Measurements from ENCODE around the gene ACAT2.

ACAT2 gene

GRCh38 chr6:159806021-159806458, 44.2 kb downstream of the ACAT2 start:
- no peak for ATAC-seq
- no peak for TF ChIP-seq CREB5 (CRISPR knock-in tag; IDR thresholded peaks at IDR 0.05; ENCODE audit: low read depth)
- TF ChIP-seq PATZ1 (CRISPR knock-in tag; IDR thresholded peaks at IDR 0.05; ENCODE audit: borderline replicate concordance), result no peak

- no peak for TF ChIP-seq CSDC2 (CRISPR knock-in tag; IDR thresholded peaks at IDR 0.05)
- no peak for TF ChIP-seq TOX (CRISPR knock-in tag; IDR thresholded peaks at IDR 0.05; ENCODE audit: borderline replicate concordance)
- no peak for TF ChIP-seq ZFP3 (CRISPR knock-in tag; IDR thresholded peaks at IDR 0.05)
- TF ChIP-seq SNAI2 (CRISPR knock-in tag; IDR thresholded peaks at IDR 0.05), result no peak
- no peak for TF ChIP-seq ISL1 (CRISPR knock-in tag; IDR thresholded peaks at IDR 0.05)
Observed at GRCh38 chr6:159807150-159807858, 45.5 kb downstream of the ACAT2 start.

GRCh38 chr6:159808647-159809046, 46.8 kb downstream of the ACAT2 start:
- ATAC-seq, result no peak
- TF ChIP-seq, protein P1, sequence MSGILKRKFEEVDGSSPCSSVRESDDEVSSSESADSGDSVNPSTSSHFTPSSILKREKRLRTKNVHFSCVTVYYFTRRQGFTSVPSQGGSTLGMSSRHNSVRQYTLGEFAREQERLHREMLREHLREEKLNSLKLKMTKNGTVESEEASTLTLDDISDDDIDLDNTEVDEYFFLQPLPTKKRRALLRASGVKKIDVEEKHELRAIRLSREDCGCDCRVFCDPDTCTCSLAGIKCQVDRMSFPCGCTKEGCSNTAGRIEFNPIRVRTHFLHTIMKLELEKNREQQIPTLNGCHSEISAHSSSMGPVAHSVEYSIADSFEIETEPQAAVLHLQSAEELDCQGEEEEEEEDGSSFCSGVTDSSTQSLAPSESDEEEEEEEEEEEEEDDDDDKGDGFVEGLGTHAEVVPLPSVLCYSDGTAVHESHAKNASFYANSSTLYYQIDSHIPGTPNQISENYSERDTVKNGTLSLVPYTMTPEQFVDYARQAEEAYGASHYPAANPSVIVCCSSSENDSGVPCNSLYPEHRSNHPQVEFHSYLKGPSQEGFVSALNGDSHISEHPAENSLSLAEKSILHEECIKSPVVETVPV (CRISPR knock-in tag; IDR thresholded peaks at IDR 0.05), result no peak
- TF ChIP-seq ZNF8 (CRISPR knock-in tag; IDR thresholded peaks at IDR 0.05) (no peak), ISL1 (CRISPR knock-in tag; IDR thresholded peaks at IDR 0.05) (no peak), ZFP30 (CRISPR knock-in tag; IDR thresholded peaks at IDR 0.05) (no peak), PPARA (CRISPR knock-in tag; IDR thresholded peaks at IDR 0.05; ENCODE audit: borderline replicate concordance) (no peak), PATZ1 (CRISPR knock-in tag; IDR thresholded peaks at IDR 0.05; ENCODE audit: borderline replicate concordance) (no peak), CREB5 (CRISPR knock-in tag; IDR thresholded peaks at IDR 0.05; ENCODE audit: low read depth) (no peak), RARB (CRISPR knock-in tag; IDR thresholded peaks at IDR 0.05) (no peak), GLIS3 (CRISPR knock-in tag; IDR thresholded peaks at IDR 0.05) (no peak), ZNF70 (CRISPR knock-in tag; IDR thresholded peaks at IDR 0.05) (no peak), TOX (CRISPR knock-in tag; IDR thresholded peaks at IDR 0.05; ENCODE audit: borderline replicate concordance) (no peak), ZNF565 (CRISPR knock-in tag; conservative IDR thresholded peaks at IDR 0.05; ENCODE audit: low read depth) (no peak)

More at GRCh38 chr6:159807150-159807858, 45.5 kb downstream of the ACAT2 start:
- ATAC-seq, result no peak

DNA sequence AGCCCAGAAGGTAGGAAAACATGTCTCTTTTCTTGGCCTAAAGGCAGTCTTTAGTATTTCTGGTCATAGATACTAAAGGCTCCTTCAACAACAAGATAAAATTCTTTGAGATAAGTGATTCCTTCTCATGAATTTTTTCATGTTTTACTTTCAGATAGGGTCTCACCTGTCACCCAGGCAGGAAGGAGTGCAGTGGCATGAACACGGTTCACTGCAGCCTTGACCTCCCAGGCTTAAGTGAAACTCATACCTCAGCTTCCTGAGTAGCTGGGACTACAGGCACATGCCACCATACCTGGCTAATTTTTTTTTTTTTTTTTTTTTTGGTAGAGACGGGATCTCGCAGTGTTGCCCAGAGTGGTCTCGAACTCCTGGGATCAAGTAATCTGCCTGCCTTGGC, 47.3 kb downstream of the ACAT2 start:
- no peak for ATAC-seq
- TF ChIP-seq ESRRG (CRISPR knock-in tag; IDR thresholded peaks at IDR 0.05) (no peak), OSR1 (CRISPR knock-in tag; IDR thresholded peaks at IDR 0.05) (no peak), TCF4 (CRISPR knock-in tag; IDR thresholded peaks at IDR 0.05; ENCODE audit: borderline replicate concordance) (no peak), ARNTL (CRISPR knock-in tag; IDR thresholded peaks at IDR 0.05; ENCODE audit: borderline replicate concordance, low read depth) (no peak), ZC3H10 (CRISPR knock-in tag; IDR thresholded peaks at IDR 0.05) (no peak), RARB (CRISPR knock-in tag; IDR thresholded peaks at IDR 0.05) (no peak), ZNF70 (CRISPR knock-in tag; IDR thresholded peaks at IDR 0.05) (no peak), BACH2 (CRISPR knock-in tag; IDR thresholded peaks at IDR 0.05; ENCODE audit: borderline replicate concordance) (no peak), PPARA (CRISPR knock-in tag; IDR thresholded peaks at IDR 0.05; ENCODE audit: borderline replicate concordance) (no peak), TOX (CRISPR knock-in tag; IDR thresholded peaks at IDR 0.05; ENCODE audit: borderline replicate concordance) (no peak), ZFP3 (CRISPR knock-in tag; IDR thresholded peaks at IDR 0.05) (no peak), ZNF8 (CRISPR knock-in tag; IDR thresholded peaks at IDR 0.05) (no peak), CREB5 (CRISPR knock-in tag; IDR thresholded peaks at IDR 0.05; ENCODE audit: low read depth) (no peak), ZFP30 (CRISPR knock-in tag; IDR thresholded peaks at IDR 0.05) (no peak), ZNF565 (CRISPR knock-in tag; conservative IDR thresholded peaks at IDR 0.05; ENCODE audit: low read depth) (no peak), SNAI2 (CRISPR knock-in tag; IDR thresholded peaks at IDR 0.05) (no peak)
- TF ChIP-seq, protein P1 (CRISPR knock-in tag; IDR thresholded peaks at IDR 0.05), result no peak
